ENCODE data around the gene PEPD. TPM values are rescaled to one million over a fixed set of nuclear protein-coding genes. Genes with fewer than 3 reads are reported as not detected.

Gene PEPD
- total RNA-seq, 1 experiment from 2014 or later: 18.3 TPM

DNA sequence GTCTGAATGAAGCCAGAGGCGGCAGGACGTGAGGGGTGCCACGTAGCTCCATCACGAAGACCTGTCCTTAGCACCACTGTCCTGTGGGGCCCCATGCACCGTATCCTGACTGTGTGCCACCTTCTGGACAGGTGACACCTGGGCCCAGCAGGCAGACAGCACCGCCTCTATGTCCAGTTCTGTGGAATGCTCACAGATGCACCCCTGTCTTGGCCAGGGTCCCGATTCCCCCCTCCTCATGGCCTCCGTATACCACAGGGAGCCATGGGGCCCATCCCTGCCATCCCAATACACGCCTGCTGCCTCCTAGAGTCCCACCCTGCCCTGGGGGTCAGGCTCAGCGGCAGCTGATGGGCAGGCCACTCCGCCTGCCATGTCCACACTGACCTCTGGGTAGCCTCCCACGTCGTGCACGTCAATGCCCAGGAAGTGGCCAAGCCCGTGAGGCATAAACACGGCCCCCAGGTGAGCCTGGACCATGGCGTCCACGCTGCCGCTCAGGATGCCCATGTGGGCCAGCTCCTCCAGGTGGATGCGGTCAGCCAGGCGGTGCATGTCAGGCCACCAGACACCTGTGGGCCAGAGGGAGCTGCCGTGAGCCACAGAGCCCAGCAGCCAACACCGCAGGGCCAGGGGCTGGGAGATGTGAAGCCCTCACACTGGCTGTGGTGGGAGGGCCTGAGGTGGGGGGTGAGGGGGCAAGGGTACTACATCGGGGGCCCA lies 130.5 kb downstream of the PEPD start:
- CTCF ChIA-PET: interaction anchor here (0.9 to 5.8 kb wide), 4 partner anchors 9 to 156 kb away, joined by 3 to 33 read pairs (median 5); no protein-coding TSS in a partner anchor
- H3K4me1 Mint-ChIP-seq (ENCODE audit: insufficient read depth, unreplicated experiment): peaks cover 17% of the 10 kb centered on the region
- TF ChIP-seq, protein P1, sequence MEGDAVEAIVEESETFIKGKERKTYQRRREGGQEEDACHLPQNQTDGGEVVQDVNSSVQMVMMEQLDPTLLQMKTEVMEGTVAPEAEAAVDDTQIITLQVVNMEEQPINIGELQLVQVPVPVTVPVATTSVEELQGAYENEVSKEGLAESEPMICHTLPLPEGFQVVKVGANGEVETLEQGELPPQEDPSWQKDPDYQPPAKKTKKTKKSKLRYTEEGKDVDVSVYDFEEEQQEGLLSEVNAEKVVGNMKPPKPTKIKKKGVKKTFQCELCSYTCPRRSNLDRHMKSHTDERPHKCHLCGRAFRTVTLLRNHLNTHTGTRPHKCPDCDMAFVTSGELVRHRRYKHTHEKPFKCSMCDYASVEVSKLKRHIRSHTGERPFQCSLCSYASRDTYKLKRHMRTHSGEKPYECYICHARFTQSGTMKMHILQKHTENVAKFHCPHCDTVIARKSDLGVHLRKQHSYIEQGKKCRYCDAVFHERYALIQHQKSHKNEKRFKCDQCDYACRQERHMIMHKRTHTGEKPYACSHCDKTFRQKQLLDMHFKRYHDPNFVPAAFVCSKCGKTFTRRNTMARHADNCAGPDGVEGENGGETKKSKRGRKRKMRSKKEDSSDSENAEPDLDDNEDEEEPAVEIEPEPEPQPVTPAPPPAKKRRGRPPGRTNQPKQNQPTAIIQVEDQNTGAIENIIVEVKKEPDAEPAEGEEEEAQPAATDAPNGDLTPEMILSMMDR (IDR thresholded peaks at IDR 0.05; ENCODE audit: unreplicated experiment): no peak
- DNase-seq (ENCODE audit: unreplicated experiment): no peak
- POLR2A ChIA-PET: interaction anchor here (1.0 to 1.3 kb wide), 3 partner anchors 10 to 14 kb away, joined by 4 read pairs; no protein-coding TSS in a partner anchor
- intact Hi-C loops (cut with micrococcal nuclease): loop anchor here (5.0 kb wide), 1 partner anchor 89 kb away; the partner anchor contains the start of gene CEBPA
- H3K4me3 Mint-ChIP-seq (ENCODE audit: unreplicated experiment): no peak overlapping the region
- no peaks in the 10 kb centered on the region for H3K27me3 Mint-ChIP-seq (ENCODE audit: insufficient read depth, unreplicated experiment)
- peaks cover 6% of the 10 kb centered on the region for H3K36me3 Mint-ChIP-seq (ENCODE audit: insufficient read depth, unreplicated experiment)
- BruUV-seq (replicated peaks): no TSS peak
- no peak overlapping the region for H3K27ac Mint-ChIP-seq (ENCODE audit: low read depth, unreplicated experiment)
- H3K9me3 Mint-ChIP-seq (ENCODE audit: unreplicated experiment): no peaks in the 10 kb centered on the region

DNA sequence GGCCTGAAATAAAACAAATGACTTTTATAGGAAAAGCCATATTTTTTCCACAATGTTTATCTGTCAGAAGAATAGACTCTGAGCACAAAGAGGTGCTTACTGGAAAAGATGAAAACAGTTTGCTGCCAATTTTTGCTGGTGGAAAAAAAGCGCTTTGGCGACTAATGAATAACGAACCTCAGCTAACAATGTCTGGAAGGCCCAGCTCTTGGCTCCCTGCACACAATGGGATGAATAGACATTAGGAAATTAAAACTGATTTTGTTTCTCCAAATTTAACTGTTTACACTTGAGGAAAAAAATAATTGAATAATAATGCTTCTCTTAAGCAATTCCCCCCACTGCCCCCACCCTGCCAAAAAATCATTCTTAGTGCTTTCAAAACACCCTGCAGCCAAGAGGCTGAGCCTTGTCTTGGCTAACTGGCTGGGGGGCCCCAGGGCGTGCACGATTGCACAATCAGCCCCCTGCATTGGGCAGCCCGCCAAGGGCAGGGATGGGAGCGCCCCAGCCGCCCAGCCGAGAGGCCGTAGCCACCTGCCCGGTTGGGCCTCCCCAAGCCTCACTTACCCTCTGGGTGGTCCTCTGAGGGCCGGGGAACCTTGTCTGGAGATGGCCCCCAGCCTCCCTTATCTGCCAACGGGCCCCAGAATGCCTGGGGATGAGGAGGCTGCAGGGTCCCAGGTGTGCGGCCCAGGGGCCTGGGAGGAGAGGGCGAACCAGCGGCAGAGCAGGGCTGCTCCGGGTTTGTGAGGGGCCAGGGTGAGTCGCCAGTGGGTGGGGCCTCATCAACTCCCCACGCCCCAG lies 131.3 kb downstream of the PEPD start:
- POLR2A ChIA-PET: interaction anchor here (0.8 kb wide), 1 partner anchor 40 kb away, joined by 3 read pairs; no protein-coding TSS in a partner anchor
- BruUV-seq (replicated peaks): no TSS peak
- intact Hi-C loops (cut with micrococcal nuclease): loop anchor here (5.0 kb wide), 1 partner anchor 88 kb away; the partner anchor contains the start of gene CEBPA

DNA sequence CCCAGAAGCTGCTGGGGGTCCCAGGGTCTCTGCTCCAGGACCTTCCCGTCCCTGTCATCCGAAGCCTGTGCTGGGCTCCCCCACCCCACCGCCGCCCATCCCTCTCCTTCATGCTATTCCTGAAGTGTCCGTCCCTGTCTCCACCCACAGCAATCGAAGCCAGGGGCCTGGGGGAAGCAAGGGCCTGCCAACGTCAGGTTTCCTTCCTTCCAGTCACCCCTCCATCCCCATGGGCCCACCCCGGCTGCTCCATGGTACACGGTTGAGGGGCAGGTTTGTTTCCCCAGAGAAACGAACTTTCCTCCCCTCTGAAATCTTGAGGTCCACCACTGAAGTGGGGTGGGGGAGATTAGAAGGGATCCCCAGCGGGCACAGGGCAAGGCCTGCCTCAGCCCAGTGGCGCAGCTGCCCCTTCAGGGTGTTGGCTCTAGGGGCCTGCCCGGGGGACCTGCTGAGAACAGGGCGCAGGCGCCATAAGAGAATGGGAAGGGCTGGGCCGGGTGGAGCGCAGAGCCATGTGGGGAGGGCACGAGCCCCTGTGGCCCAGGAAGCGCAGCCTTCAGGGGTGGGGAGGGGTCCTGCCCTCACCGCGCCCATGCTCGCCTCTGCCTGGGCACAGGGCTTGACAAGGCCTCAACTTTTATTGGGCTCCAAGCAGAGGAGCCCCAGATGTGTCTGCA lies 132.0 kb downstream of the PEPD start:
- no peak for DNase-seq (ENCODE audit: unreplicated experiment)
- Mint-ChIP-seq H3K4me3 (ENCODE audit: unreplicated experiment) (no peak overlapping the region), H3K4me1 (ENCODE audit: insufficient read depth, unreplicated experiment) (peaks cover 10% of the 10 kb centered on the region), H3K27me3 (ENCODE audit: insufficient read depth, unreplicated experiment) (no peaks in the 10 kb centered on the region), H3K36me3 (ENCODE audit: insufficient read depth, unreplicated experiment) (peaks cover 18% of the 10 kb centered on the region), H3K27ac (ENCODE audit: low read depth, unreplicated experiment) (no peak overlapping the region), H3K9me3 (ENCODE audit: unreplicated experiment) (no peaks in the 10 kb centered on the region)
- CTCF ChIA-PET: interaction anchor here (1.1 to 2.3 kb wide), 2 partner anchors 17 to 26 kb away, joined by 5 to 7 read pairs; no protein-coding TSS in a partner anchor
- TF ChIP-seq, protein P1 (IDR thresholded peaks at IDR 0.05; ENCODE audit: unreplicated experiment): no peak
- no TSS peak for BruUV-seq (replicated peaks)
- POLR2A ChIA-PET: interaction anchor here (0.8 to 1.6 kb wide), 2 partner anchors 15 to 39 kb away, joined by 3 to 4 read pairs; no protein-coding TSS in a partner anchor
- intact Hi-C loops (cut with micrococcal nuclease): loop anchor here (5.0 kb wide), 1 partner anchor 87 kb away; the partner anchor contains the start of gene CEBPA

More for the DNA sequence above, 131.3 kb downstream of the PEPD start:
- no peaks in the 10 kb centered on the region for H3K27me3 Mint-ChIP-seq (ENCODE audit: insufficient read depth, unreplicated experiment)
- no peak overlapping the region for H3K4me3 Mint-ChIP-seq (ENCODE audit: unreplicated experiment)
- DNase-seq (ENCODE audit: unreplicated experiment): peak; percentile 76
- peaks cover 12% of the 10 kb centered on the region for H3K36me3 Mint-ChIP-seq (ENCODE audit: insufficient read depth, unreplicated experiment)
- peaks cover 17% of the 10 kb centered on the region for H3K4me1 Mint-ChIP-seq (ENCODE audit: insufficient read depth, unreplicated experiment)
- CTCF ChIA-PET: no interaction called here
- TF ChIP-seq, protein P1 (IDR thresholded peaks at IDR 0.05; ENCODE audit: unreplicated experiment): no peak
- H3K9me3 Mint-ChIP-seq (ENCODE audit: unreplicated experiment): no peaks in the 10 kb centered on the region
- no peak overlapping the region for H3K27ac Mint-ChIP-seq (ENCODE audit: low read depth, unreplicated experiment)

All from MCF 10A (cell line).